IMR-90 (cell line): ENCODE measurements around the gene APOL3. TPM values are rescaled to one million over a fixed set of nuclear protein-coding genes. Genes with fewer than 3 reads are reported as not detected.

ENCODE experiments used
- ATAC-seq: fragments of 200-7000 bp; cut with Tn5 transposase; 2 replicates; pipeline ENCODE4 v1.9.1; 2020; ENCODE audit warnings: low read depth, mild to moderate bottlenecking, moderate library complexity
- BruUV-seq: library from RNA; stranded (reverse); fragments of 400-500 nt; replicated peaks from 2 replicates; lab custom pipeline; 2021; lab: Mats Ljungman, UMichigan
- CTCF ChIA-PET: fragments of 300-600 bp; formaldehyde crosslinking; extraction: SDS; loops from one replicate; lab custom pipeline; 2021; ENCODE audit warnings: antibody characterized with exemption; lab: Yijun Ruan, JAX
- POLR2A ChIA-PET: fragments of 300-600 bp; sonication (Branson Sonifier 250); formaldehyde crosslinking; loops from one replicate; lab custom pipeline; 2022; ENCODE audit warnings: antibody characterized with exemption; ENCODE audit not compliant: unreplicated experiment; lab: Charles Lee
- DNase-seq: peaks from one replicate; pipeline ENCODE4 v3.0.0; 2013
- H2AFZ ChIP-seq: replicated peaks from 2 replicates; pipeline ENCODE3; 2013; ENCODE audit warnings: low read length, mild to moderate bottlenecking; ENCODE audit not compliant: poor library complexity
- H2AK5ac ChIP-seq: 2 replicates; pipeline ENCODE4 v1.6.1; 2013; ENCODE audit warnings: low read depth, low read length, inconsistent platforms
- H2AK9ac ChIP-seq: replicated peaks from 2 replicates; pipeline ENCODE3; 2013; ENCODE audit warnings: mild to moderate bottlenecking, low read depth, low read length, moderate library complexity; ENCODE audit not compliant: poor library complexity
- H2BK120ac ChIP-seq: 2 replicates; pipeline ENCODE4 v1.6.1; 2013; ENCODE audit warnings: low read depth, low read length, inconsistent platforms
- H2BK15ac ChIP-seq: 3 replicates; pipeline ENCODE4 v1.6.1; 2013; ENCODE audit warnings: low read depth, low read length, inconsistent platforms
- H2BK20ac ChIP-seq: 2 replicates; pipeline ENCODE4 v1.6.1; 2013; ENCODE audit warnings: low read depth, mild to moderate bottlenecking, inconsistent platforms, low read length, moderate library complexity
- H2BK5ac ChIP-seq: 2 replicates; pipeline ENCODE4 v1.6.1; 2013; ENCODE audit warnings: mild to moderate bottlenecking, low read depth, low read length, inconsistent platforms; ENCODE audit not compliant: poor library complexity, severe bottlenecking
- H3K14ac ChIP-seq: replicated peaks from 2 replicates; pipeline ENCODE4 v1.6.1; 2013; ENCODE audit warnings: low read depth, low read length, inconsistent platforms
- H3K18ac ChIP-seq: 2 replicates; pipeline ENCODE4 v1.6.1; 2013; ENCODE audit warnings: low read depth, low read length, control low read depth
- H3K23ac ChIP-seq: 2 replicates; pipeline ENCODE4 v1.6.1; 2013; ENCODE audit warnings: low read depth, low read length, inconsistent platforms
- H3K27ac ChIP-seq: 2 replicates; pipeline ENCODE4 v1.5.1; 2013; ENCODE audit warnings: mild to moderate bottlenecking, control low read depth, low read length; ENCODE audit not compliant: insufficient read depth
- H3K27me3 ChIP-seq: 2 replicates; pipeline ENCODE4 v1.6.1; 2013; ENCODE audit warnings: low read length; ENCODE audit not compliant: control insufficient read depth, insufficient read depth
- H3K36me3 ChIP-seq: 2 replicates; pipeline ENCODE4 v1.6.1; 2013; ENCODE audit warnings: low read length, mixed read lengths; ENCODE audit not compliant: control insufficient read depth, insufficient read depth
- H3K4ac ChIP-seq: 2 replicates; pipeline ENCODE4 v1.6.1; 2013; ENCODE audit warnings: low read depth, low read length, inconsistent platforms
- H3K4me1 ChIP-seq: 2 replicates; pipeline ENCODE4 v1.6.1; 2013; ENCODE audit warnings: low read length, mixed read lengths; ENCODE audit not compliant: control insufficient read depth, insufficient read depth
- H3K4me2 ChIP-seq: 2 replicates; pipeline ENCODE4 v1.6.1; 2013; ENCODE audit warnings: low read depth, mild to moderate bottlenecking, control low read depth, low read length, moderate library complexity
- H3K4me3 ChIP-seq: 2 replicates; pipeline ENCODE4 v1.5.1; 2013; ENCODE audit warnings: low read depth, mild to moderate bottlenecking, control low read depth, low read length, moderate library complexity; ENCODE audit not compliant: insufficient read depth
- H3K56ac ChIP-seq: 2 replicates; pipeline ENCODE4 v1.6.1; 2013; ENCODE audit warnings: low read length, inconsistent platforms; ENCODE audit not compliant: insufficient read depth; ENCODE audit errors: extremely low read depth
- H3K79me1 ChIP-seq, 2 experiments: 2 replicates each; pipeline ENCODE4 v1.6.1; 2013; ENCODE audit warnings: low read length in 2 of 2, inconsistent platforms in 1 of 2, low read depth in 1 of 2
- H3K9ac ChIP-seq: 2 replicates; pipeline ENCODE4 v1.6.1; 2013; ENCODE audit warnings: low read depth, low read length, control low read depth
- H3K9me1 ChIP-seq: 2 replicates; pipeline ENCODE4 v1.6.1; 2013; ENCODE audit warnings: low read length, inconsistent platforms; ENCODE audit not compliant: insufficient read depth
- H3K9me3 ChIP-seq: 2 replicates; pipeline ENCODE4 v1.6.1; 2013; ENCODE audit warnings: low read length; ENCODE audit not compliant: control insufficient read depth, insufficient read depth
- H4K20me1 ChIP-seq: 2 replicates; pipeline ENCODE4 v1.6.1; 2013; ENCODE audit warnings: low read length, inconsistent platforms; ENCODE audit not compliant: insufficient read depth
- H4K5ac ChIP-seq: 2 replicates; pipeline ENCODE4 v1.6.1; 2013; ENCODE audit warnings: mild to moderate bottlenecking, low read depth, low read length, control low read depth
- H4K8ac ChIP-seq, 2 experiments: 2 replicates each; pipeline ENCODE4 v1.6.1; 2013; ENCODE audit warnings: low read depth in 2 of 2, low read length in 2 of 2, control low read depth in 1 of 2, inconsistent platforms in 1 of 2
- H4K91ac ChIP-seq: 2 replicates; pipeline ENCODE4 v1.6.1; 2013; ENCODE audit warnings: low read depth, low read length, inconsistent platforms; ENCODE audit not compliant: insufficient read depth
- CEBPB ChIP-seq: IDR thresholded peaks from 2 replicates; pipeline ENCODE4 v1.6.1; 2012; ENCODE audit warnings: low read depth, low read length, improper control_type of control experiment
- CHD1 ChIP-seq: IDR thresholded peaks from 2 replicates; pipeline ENCODE4 v1.6.1; 2012; ENCODE audit warnings: low read depth, low read length, improper control_type of control experiment
- FOS ChIP-seq: fragments of 150-350 bp; IDR thresholded peaks from 2 replicates; pipeline ENCODE4 v1.6.1; 2016; ENCODE audit warnings: low read depth, low read length
- MAZ ChIP-seq: IDR thresholded peaks from 2 replicates; pipeline ENCODE4 v1.6.1; 2012; ENCODE audit warnings: low read depth, mild to moderate bottlenecking, low read length, improper control_type of control experiment, moderate library complexity, borderline replicate concordance
- NFE2L2 ChIP-seq: fragments of 150-350 bp; IDR thresholded peaks from 2 replicates; pipeline ENCODE4 v1.6.1; 2016; ENCODE audit warnings: low read depth, mild to moderate bottlenecking, low read length
- RCOR1 ChIP-seq: IDR thresholded peaks from 2 replicates; pipeline ENCODE4 v1.6.1; 2012; ENCODE audit warnings: mild to moderate bottlenecking, low read length, improper control_type of control experiment; ENCODE audit not compliant: insufficient replicate concordance
- SMC3 ChIP-seq: fragments of 150-350 bp; IDR thresholded peaks from 2 replicates; pipeline ENCODE4 v1.6.1; 2016; ENCODE audit warnings: low read depth, mild to moderate bottlenecking, antibody characterized with exemption, low read length, moderate library complexity
- WGBS, 2 experiments: methylation state at CpG; one replicate each; pipeline versions ENCODE4 v1.1.5 to v1.1.7; 2013; ENCODE audit warnings: missing lambda C conversion rate in 2 of 2; ENCODE audit not compliant: insufficient read length in 1 of 2; ENCODE audit errors: extremely low coverage in 2 of 2; 5-methylcytosine and 5-hydroxymethylcytosine counted together
- dilution Hi-C: fragments of 300-500 bp; cut with HindIII; formaldehyde crosslinking; loops from one replicate; pipeline ENCODE4 v1.14.3; 2018; ENCODE audit warnings: low sequenced_read_pairs; ENCODE audit not compliant: unreplicated experiment
- in situ Hi-C: fragments of 300-500 bp; cut with MboI; formaldehyde crosslinking; loops from 3 replicates; pipeline ENCODE4 v1.14.3; 2019; ENCODE audit warnings: low sequenced_read_pairs, inconsistent platforms, mixed read lengths
- intact Hi-C: fragments of 100-400 bp; cut with micrococcal nuclease; formaldehyde crosslinking; loops from 2 replicates; pipeline ENCODE4 v1.10.0; 2022
- polyA plus RNA-seq, 3 experiments: library from polyadenylated mRNA; depleted of rRNA; stranded (reverse); fragments of >200 nt; gene quantifications; 2 replicates each; pipeline ENCODE4 v1.2.3, GENCODE V29; 2012; ENCODE audit warnings: low replicate concordance in 1 of 3
- total RNA-seq: library from RNA; depleted of rRNA; stranded (reverse); fragments of >200 nt; gene quantifications from 2 replicates; pipeline ENCODE4 v1.2.3, GENCODE V29; 2012
- TF ChIP-seq, protein P1 (sequence below): conservative IDR thresholded peaks from 2 replicates; pipeline ENCODE4 v1.5.1; 2012; ENCODE audit warnings: mild to moderate bottlenecking, low read depth, low read length, improper control_type of control experiment
- TF ChIP-seq, protein P2 (sequence below): fragments of 150-350 bp; IDR thresholded peaks from 2 replicates; pipeline ENCODE4 v1.6.1; 2016; ENCODE audit warnings: low read depth, mild to moderate bottlenecking, low read length, moderate library complexity, borderline replicate concordance

Gene APOL3
- total and polyA plus RNA-seq, 2 of the 4 experiments (the other 2 are of a cell fraction) = 1.4 to 2.3 TPM

DNA sequence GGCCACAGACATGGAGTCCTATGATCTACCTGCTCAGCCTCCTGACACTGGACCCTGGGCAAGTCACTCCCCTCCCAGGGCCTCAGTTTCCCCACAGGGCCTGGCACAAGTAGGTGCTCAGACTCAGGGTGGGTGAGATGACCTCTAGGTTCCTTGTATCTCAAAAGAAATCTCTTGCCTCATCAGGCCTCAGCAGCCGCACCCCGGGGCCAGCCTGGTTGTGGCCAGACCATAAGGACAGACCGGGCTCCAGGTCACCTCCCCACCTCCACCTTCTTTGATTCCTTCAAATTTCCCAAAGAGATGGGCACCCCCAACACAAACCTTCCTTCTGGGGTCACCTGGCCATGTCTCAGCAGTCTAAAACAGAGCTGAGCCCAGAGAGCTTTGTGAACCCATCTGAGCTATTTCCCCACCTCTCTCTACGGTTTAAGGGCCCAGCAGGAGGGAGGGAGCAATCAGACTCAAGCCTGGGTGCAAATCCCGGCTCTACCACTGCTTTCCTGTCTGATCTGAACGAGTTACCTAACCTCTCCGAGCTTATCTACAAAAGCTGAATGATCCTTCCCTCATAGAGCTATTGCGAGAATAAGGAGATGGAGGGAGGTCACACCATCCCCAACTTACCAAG, 43.6 kb upstream of the APOL3 start:
- no peak overlapping the region for H3K14ac ChIP-seq
- H3K4ac ChIP-seq = no peak overlapping the region
- no peak overlapping the region for H2BK5ac ChIP-seq
- no peaks in the 10 kb centered on the region for H3K9me3 ChIP-seq
- DNase-seq (no peak), ATAC-seq (no peak)
- no peaks in the 10 kb centered on the region for H4K20me1 ChIP-seq
- TF ChIP-seq MAZ (no peak), CEBPB (no peak), NFE2L2 (no peak), CHD1 (no peak), RCOR1 (no peak), FOS (no peak), SMC3 (no peak)
- TF ChIP-seq, protein P1, sequence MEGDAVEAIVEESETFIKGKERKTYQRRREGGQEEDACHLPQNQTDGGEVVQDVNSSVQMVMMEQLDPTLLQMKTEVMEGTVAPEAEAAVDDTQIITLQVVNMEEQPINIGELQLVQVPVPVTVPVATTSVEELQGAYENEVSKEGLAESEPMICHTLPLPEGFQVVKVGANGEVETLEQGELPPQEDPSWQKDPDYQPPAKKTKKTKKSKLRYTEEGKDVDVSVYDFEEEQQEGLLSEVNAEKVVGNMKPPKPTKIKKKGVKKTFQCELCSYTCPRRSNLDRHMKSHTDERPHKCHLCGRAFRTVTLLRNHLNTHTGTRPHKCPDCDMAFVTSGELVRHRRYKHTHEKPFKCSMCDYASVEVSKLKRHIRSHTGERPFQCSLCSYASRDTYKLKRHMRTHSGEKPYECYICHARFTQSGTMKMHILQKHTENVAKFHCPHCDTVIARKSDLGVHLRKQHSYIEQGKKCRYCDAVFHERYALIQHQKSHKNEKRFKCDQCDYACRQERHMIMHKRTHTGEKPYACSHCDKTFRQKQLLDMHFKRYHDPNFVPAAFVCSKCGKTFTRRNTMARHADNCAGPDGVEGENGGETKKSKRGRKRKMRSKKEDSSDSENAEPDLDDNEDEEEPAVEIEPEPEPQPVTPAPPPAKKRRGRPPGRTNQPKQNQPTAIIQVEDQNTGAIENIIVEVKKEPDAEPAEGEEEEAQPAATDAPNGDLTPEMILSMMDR = no peak
- TF ChIP-seq, protein P2, sequence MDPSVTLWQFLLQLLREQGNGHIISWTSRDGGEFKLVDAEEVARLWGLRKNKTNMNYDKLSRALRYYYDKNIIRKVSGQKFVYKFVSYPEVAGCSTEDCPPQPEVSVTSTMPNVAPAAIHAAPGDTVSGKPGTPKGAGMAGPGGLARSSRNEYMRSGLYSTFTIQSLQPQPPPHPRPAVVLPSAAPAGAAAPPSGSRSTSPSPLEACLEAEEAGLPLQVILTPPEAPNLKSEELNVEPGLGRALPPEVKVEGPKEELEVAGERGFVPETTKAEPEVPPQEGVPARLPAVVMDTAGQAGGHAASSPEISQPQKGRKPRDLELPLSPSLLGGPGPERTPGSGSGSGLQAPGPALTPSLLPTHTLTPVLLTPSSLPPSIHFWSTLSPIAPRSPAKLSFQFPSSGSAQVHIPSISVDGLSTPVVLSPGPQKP = no peak
- no peak overlapping the region for H2BK20ac ChIP-seq
- no peak overlapping the region for H2AK9ac ChIP-seq
- dilution Hi-C loops (no loop called here), intact Hi-C loops (no loop called here), in situ Hi-C loops (no loop called here)
- H3K36me3 ChIP-seq = no peaks in the 10 kb centered on the region
- H3K4me3 ChIP-seq = no peak overlapping the region
- H2BK120ac ChIP-seq = no peak overlapping the region
- no peak overlapping the region for H4K91ac ChIP-seq
- H3K79me1 ChIP-seq = no peaks in the 10 kb centered on the region
- no peak overlapping the region for H3K56ac ChIP-seq
- peaks cover 2% of the 10 kb centered on the region; the same call in 1 of the 2 replicates for H3K4me1 ChIP-seq
- no peak overlapping the region for H3K9ac ChIP-seq
- no peak overlapping the region for H3K18ac ChIP-seq
- H3K27me3 ChIP-seq = peaks cover 3% of the 10 kb centered on the region
- WGBS, 2 experiments = no CpG with 5 or more reads among the region's 8 CpGs
- ChIA-PET POLR2A (interaction anchor here (1.2 kb wide), 1 partner anchor 35 kb away, joined by 3 read pairs; the partner anchor contains the start of gene APOL2), CTCF (no interaction called here)
- H3K9me1 ChIP-seq = no peaks in the 10 kb centered on the region
- no peak overlapping the region for H2BK15ac ChIP-seq
- no peak overlapping the region for H2AFZ ChIP-seq
- H2AK5ac ChIP-seq = no peak overlapping the region
- BruUV-seq = no TSS peak
- H4K5ac ChIP-seq = no peak overlapping the region
- no peak overlapping the region for H3K27ac ChIP-seq
- no peak overlapping the region for H3K4me2 ChIP-seq
- H4K8ac ChIP-seq = no peak overlapping the region
- H3K23ac ChIP-seq = no peak overlapping the region
